SH-SY5Y (cell line): ENCODE measurements around the gene MUSTN1.

ENCODE experiments used
- GATA2 ChIP-seq: IDR thresholded peaks from 2 replicates; pipeline ENCODE4 v1.6.1; 2011; ENCODE audit warnings: mild to moderate bottlenecking, low read depth, low read length
- GATA3 ChIP-seq: IDR thresholded peaks from 2 replicates; pipeline ENCODE4 v1.6.1; 2011; ENCODE audit warnings: low read depth, mild to moderate bottlenecking, low read length, moderate library complexity

DNA sequence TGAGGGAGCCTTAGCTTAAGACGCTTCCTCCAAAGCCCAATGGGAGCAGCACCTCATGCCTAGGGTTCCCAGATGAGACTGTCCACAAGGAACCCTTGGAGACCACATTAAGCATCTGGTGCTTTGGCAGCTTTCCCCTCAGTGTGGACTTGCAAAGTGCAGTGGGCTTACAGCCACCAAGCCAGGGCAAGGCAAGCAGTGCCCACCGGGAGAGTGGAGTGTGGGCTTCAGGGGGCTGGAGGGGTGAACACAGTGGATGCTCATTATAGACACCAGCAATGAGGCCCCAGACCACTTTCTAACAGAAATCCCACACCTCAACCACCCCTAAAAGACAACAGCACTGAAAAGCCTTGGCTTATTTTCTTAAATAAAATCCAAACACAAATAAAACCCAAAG is 9.1 kb upstream of the MUSTN1 start:
- TF ChIP-seq GATA2 (no peak), GATA3 (no peak)
